GM18505 (cell line): ENCODE results near the gene PCDHGA1.

Source experiments
- ATAC-seq: cut with Tn5 transposase; IDR thresholded peaks from one replicate; pipeline ENCODE4 v1.9.1; 2021; ENCODE audit not compliant: unreplicated experiment
- POLR2A ChIP-seq: IDR thresholded peaks from 4 replicates; pipeline ENCODE4 v1.6.1; 2011; ENCODE audit warnings: borderline replicate concordance; ENCODE audit not compliant: insufficient read depth, insufficient read length; ENCODE audit errors: extremely low read depth

PCDHGA1 gene

GRCh38 chr5:141515946-141516671 is 185.8 kb downstream of the PCDHGA1 start:
- ATAC-seq = no peak
- TF ChIP-seq POLR2A = no peak

- ATAC-seq = no peak
- TF ChIP-seq POLR2A = no peak
Measured at GRCh38 chr5:141516672-141517025, 186.3 kb downstream of the PCDHGA1 start.

- ATAC-seq = no peak
- TF ChIP-seq POLR2A = no peak
Measured at GRCh38 chr5:141517312-141517711, 187.0 kb downstream of the PCDHGA1 start.

GRCh38 chr5:141517880-141518617 is 187.7 kb downstream of the PCDHGA1 start:
- no peak for ATAC-seq
- no peak for TF ChIP-seq POLR2A

GRCh38 chr5:141518618-141519015 is 188.3 kb downstream of the PCDHGA1 start:
- TF ChIP-seq POLR2A = no peak
- ATAC-seq = no peak

- no peak for ATAC-seq
- TF ChIP-seq POLR2A = no peak
Measured at GRCh38 chr5:141519605-141520565, 189.6 kb downstream of the PCDHGA1 start.

- TF ChIP-seq POLR2A = no peak
Measured at GRCh38 chr5:141521244-141521781, 191.0 kb downstream of the PCDHGA1 start.

GRCh38 chr5:141522301-141522700 is 192.0 kb downstream of the PCDHGA1 start:
- no peak for ATAC-seq
- TF ChIP-seq POLR2A = no peak

More at GRCh38 chr5:141521244-141521781, 191.0 kb downstream of the PCDHGA1 start:
- ATAC-seq = no peak

- TF ChIP-seq POLR2A = no peak
- ATAC-seq = no peak
Measured at GRCh38 chr5:141523991-141524390, 193.7 kb downstream of the PCDHGA1 start.

GRCh38 chr5:141524604-141525597 is 194.6 kb downstream of the PCDHGA1 start:
- TF ChIP-seq POLR2A = no peak
- ATAC-seq = peak; percentile 45

GRCh38 chr5:141525653-141526052 is 195.3 kb downstream of the PCDHGA1 start:
- no peak for ATAC-seq
- TF ChIP-seq POLR2A = no peak

- ATAC-seq = no peak
- no peak for TF ChIP-seq POLR2A
Measured at GRCh38 chr5:141527426-141527825, 197.1 kb downstream of the PCDHGA1 start.
